ENCODE results near the gene LTBP1.

GRCh38 chr2:33262097-33262496, 315.3 kb downstream of the LTBP1 start:
- TF ChIP-seq, protein P1, sequence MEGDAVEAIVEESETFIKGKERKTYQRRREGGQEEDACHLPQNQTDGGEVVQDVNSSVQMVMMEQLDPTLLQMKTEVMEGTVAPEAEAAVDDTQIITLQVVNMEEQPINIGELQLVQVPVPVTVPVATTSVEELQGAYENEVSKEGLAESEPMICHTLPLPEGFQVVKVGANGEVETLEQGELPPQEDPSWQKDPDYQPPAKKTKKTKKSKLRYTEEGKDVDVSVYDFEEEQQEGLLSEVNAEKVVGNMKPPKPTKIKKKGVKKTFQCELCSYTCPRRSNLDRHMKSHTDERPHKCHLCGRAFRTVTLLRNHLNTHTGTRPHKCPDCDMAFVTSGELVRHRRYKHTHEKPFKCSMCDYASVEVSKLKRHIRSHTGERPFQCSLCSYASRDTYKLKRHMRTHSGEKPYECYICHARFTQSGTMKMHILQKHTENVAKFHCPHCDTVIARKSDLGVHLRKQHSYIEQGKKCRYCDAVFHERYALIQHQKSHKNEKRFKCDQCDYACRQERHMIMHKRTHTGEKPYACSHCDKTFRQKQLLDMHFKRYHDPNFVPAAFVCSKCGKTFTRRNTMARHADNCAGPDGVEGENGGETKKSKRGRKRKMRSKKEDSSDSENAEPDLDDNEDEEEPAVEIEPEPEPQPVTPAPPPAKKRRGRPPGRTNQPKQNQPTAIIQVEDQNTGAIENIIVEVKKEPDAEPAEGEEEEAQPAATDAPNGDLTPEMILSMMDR (IDR thresholded peaks at IDR 0.05): no peak
- TF ChIP-seq POLR2A (IDR thresholded peaks at IDR 0.05): no peak
- TF ChIP-seq POLR2AphosphoS5 (IDR thresholded peaks at IDR 0.05): no peak
- TF ChIP-seq EP300 (IDR thresholded peaks at IDR 0.05): no peak

Data from suprapubic skin (tissue), 4 donors.